Measurements from ENCODE around the gene DOK3. TPM values are rescaled to one million over a fixed set of nuclear protein-coding genes. Genes with fewer than 3 reads are reported as not detected.

The DOK3 gene
- total and polyA plus RNA-seq, 8 donors, result 5.8 to 90.5 (median 7.1) TPM

GRCh38 chr5:177471610-177472356 is 37.8 kb downstream of the DOK3 start:
- intact Hi-C loops (cut with DNase I), result no loop called here
- H3K9me3 ChIP-seq, result no peaks in the 10 kb centered on the region
- peaks cover 11 to 24% of the 10 kb centered on the region in 2 donors for H3K4me1 ChIP-seq
- TF ChIP-seq CTCF (IDR thresholded peaks at IDR 0.05), result no peak
- DNase-seq (peak in 1 of 4 donors; percentile 77), ATAC-seq (no peak)
- peaks cover 0 to 33% of the 10 kb centered on the region in 2 donors for H3K27me3 ChIP-seq
- H3K4me3 ChIP-seq, result peak overlapping the region; percentile 53 to 60
- H3K27ac ChIP-seq, result no peak overlapping the region
- peaks cover 0 to 8% of the 10 kb centered on the region in 2 donors for H3K36me3 ChIP-seq

- no peaks in the 10 kb centered on the region for H3K9me3 ChIP-seq
- DNase-seq, result no peak
- H3K27me3 ChIP-seq, result peaks cover 0 to 33% of the 10 kb centered on the region in 2 donors
- no peak for ATAC-seq
- no peak for TF ChIP-seq CTCF (IDR thresholded peaks at IDR 0.05)
- intact Hi-C loops (cut with DNase I), result no loop called here
- no peak overlapping the region for H3K4me3 ChIP-seq
- peaks cover 0 to 17% of the 10 kb centered on the region in 2 donors for H3K36me3 ChIP-seq
- H3K27ac ChIP-seq, result no peak overlapping the region
- peaks cover 11 to 18% of the 10 kb centered on the region in 2 donors for H3K4me1 ChIP-seq
These were observed 38.7 kb downstream of the DOK3 start for GRCh38 chr5:177470759-177471536.

GRCh38 chr5:177469750-177470525 is 39.7 kb downstream of the DOK3 start:
- peaks cover 11 to 18% of the 10 kb centered on the region in 2 donors for H3K4me1 ChIP-seq

More at GRCh38 chr5:177469750-177470525, 39.7 kb downstream of the DOK3 start:
- peaks cover 0 to 27% of the 10 kb centered on the region in 2 donors for H3K36me3 ChIP-seq
- ATAC-seq (no peak), DNase-seq (no peak)
- no peak for TF ChIP-seq CTCF (IDR thresholded peaks at IDR 0.05)
- no peak overlapping the region for H3K27ac ChIP-seq
- peaks cover 0 to 33% of the 10 kb centered on the region in 2 donors for H3K27me3 ChIP-seq
- intact Hi-C loops (cut with DNase I), result no loop called here
- no peak overlapping the region for H3K4me3 ChIP-seq
- H3K9me3 ChIP-seq, result no peaks in the 10 kb centered on the region
